Measurements from ENCODE around the gene NFATC4.
"Not testable (repeated sequence)": the region's sequence is repeated elsewhere in the genome, so short reads cannot be mapped to it uniquely, and the experiment has no call there.

The NFATC4 gene

GRCh38 chr14:24327914-24328313 is 40.1 kb upstream of the NFATC4 start:
- WGBS (ENCODE audit: extremely low coverage, insufficient coverage, insufficient read length) = no CpG with 5 or more reads among the region's 9 CpGs
- not testable (repeated sequence) for H2BK5ac ChIP-seq (ENCODE audit: low read depth, low read length, poor library complexity); H3K4ac ChIP-seq (ENCODE audit: low read depth, low read length); H2AK5ac ChIP-seq (ENCODE audit: low read length); H3K4me1 ChIP-seq (ENCODE audit: control insufficient read depth in 1 of 2, insufficient read depth in 2 of 2, low read length in 2 of 2); H4K12ac ChIP-seq (ENCODE audit: low read depth, low read length); H2BK12ac ChIP-seq (ENCODE audit: low read length); H4K91ac ChIP-seq (ENCODE audit: low read depth, low read length); H3K9me3 ChIP-seq (ENCODE audit: insufficient read depth, low read depth, low read length); H3K23ac ChIP-seq (ENCODE audit: low read length); H3K14ac ChIP-seq (ENCODE audit: low read length); H3K79me2 ChIP-seq (ENCODE audit: control insufficient read depth, insufficient read depth, low read length, poor library complexity); H2BK120ac ChIP-seq (ENCODE audit: insufficient read depth, low read length, poor library complexity); H3K9ac ChIP-seq (ENCODE audit: low read length); H3K4me2 ChIP-seq (ENCODE audit: low read length); H4K8ac ChIP-seq (ENCODE audit: low read depth, low read length); H3K27me3 ChIP-seq (ENCODE audit: insufficient read depth, low read length); H3K36me3 ChIP-seq (ENCODE audit: control insufficient read depth in 1 of 2, insufficient read depth in 2 of 2, low read length in 2 of 2); H3K27ac ChIP-seq (ENCODE audit: low read depth, low read length); H3K18ac ChIP-seq (ENCODE audit: low read length); H3K4me3 ChIP-seq (ENCODE audit: low read depth, low read length); H3K79me1 ChIP-seq (ENCODE audit: low read length); H2AFZ ChIP-seq (ENCODE audit: insufficient read depth, low read length, poor library complexity)
- peak in 1 of 2 donors; percentile 33 for DNase-seq

DNA sequence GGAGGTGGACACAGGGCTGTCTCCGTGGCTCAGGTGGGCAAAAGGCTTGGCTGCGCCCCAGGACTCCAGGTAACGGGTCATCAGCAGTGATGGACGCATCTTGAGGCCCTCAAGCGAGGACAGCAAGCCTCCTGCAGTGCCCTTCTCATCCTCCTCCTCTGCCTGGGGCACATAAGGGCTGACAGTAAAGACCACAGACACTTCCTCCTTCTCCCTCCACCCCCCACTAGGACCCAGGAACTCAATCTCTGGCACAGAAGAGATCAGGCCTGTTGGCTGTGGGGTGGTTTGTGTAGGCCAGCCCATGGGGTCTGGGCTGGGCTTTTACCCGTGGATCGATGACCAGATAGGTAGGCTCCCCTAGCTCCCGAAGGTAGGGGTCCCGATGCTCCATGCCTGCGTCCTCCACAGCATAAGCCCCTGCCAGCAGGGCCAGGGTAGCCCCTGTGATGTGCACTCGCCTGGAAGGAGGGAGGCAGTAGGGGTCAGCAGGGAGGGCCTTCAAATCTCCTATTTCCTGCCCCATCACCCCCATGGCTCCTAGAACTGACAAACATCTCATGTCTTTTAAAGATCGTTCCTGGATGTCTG is 38.8 kb upstream of the NFATC4 start:
- no peak overlapping the region for H3K4me3 ChIP-seq (ENCODE audit: low read depth, low read length)
- H3K23ac ChIP-seq (ENCODE audit: low read length) = no peak overlapping the region
- WGBS (ENCODE audit: extremely low coverage, insufficient coverage, insufficient read length) = no CpG with 5 or more reads among the region's 12 CpGs
- no peak overlapping the region for H4K91ac ChIP-seq (ENCODE audit: low read depth, low read length)
- H3K79me2 ChIP-seq (ENCODE audit: control insufficient read depth, insufficient read depth, low read length, poor library complexity) = no peaks in the 10 kb centered on the region
- H3K4ac ChIP-seq (ENCODE audit: low read depth, low read length) = no peak overlapping the region
- H2AFZ ChIP-seq (ENCODE audit: insufficient read depth, low read length, poor library complexity) = no peak overlapping the region
- no peak for DNase-seq
- peaks cover 1% of the 10 kb centered on the region for H3K27me3 ChIP-seq (ENCODE audit: insufficient read depth, low read length)
- H3K14ac ChIP-seq (ENCODE audit: low read length) = no peak overlapping the region
- H2BK5ac ChIP-seq (ENCODE audit: low read depth, low read length, poor library complexity) = no peak overlapping the region
- H4K12ac ChIP-seq (ENCODE audit: low read depth, low read length) = no peak overlapping the region
- no peak overlapping the region for H2BK12ac ChIP-seq (ENCODE audit: low read length)
- peaks cover 2% of the 10 kb centered on the region for H3K9me3 ChIP-seq (ENCODE audit: insufficient read depth, low read depth, low read length)
- no peaks in the 10 kb centered on the region for H3K36me3 ChIP-seq (ENCODE audit: control insufficient read depth in 1 of 2, insufficient read depth in 2 of 2, low read length in 2 of 2)
- no peak overlapping the region for H3K4me2 ChIP-seq (ENCODE audit: low read length)
- H4K8ac ChIP-seq (ENCODE audit: low read depth, low read length) = no peak overlapping the region
- H2BK120ac ChIP-seq (ENCODE audit: insufficient read depth, low read length, poor library complexity) = no peak overlapping the region
- no peak overlapping the region for H3K18ac ChIP-seq (ENCODE audit: low read length)
- no peak overlapping the region for H2AK5ac ChIP-seq (ENCODE audit: low read length)
- H3K79me1 ChIP-seq (ENCODE audit: low read length) = no peaks in the 10 kb centered on the region
- no peak overlapping the region for H3K27ac ChIP-seq (ENCODE audit: low read depth, low read length)
- H3K4me1 ChIP-seq (ENCODE audit: control insufficient read depth in 1 of 2, insufficient read depth in 2 of 2, low read length in 2 of 2) = peaks cover 8 to 12% of the 10 kb centered on the region in 2 experiments
- H3K9ac ChIP-seq (ENCODE audit: low read length) = no peak overlapping the region

GRCh38 chr14:24329736-24330135 is 38.2 kb upstream of the NFATC4 start:
- H4K8ac ChIP-seq (ENCODE audit: low read depth, low read length) = no peak overlapping the region
- no peak overlapping the region for H4K91ac ChIP-seq (ENCODE audit: low read depth, low read length)
- DNase-seq = peak in 1 of 2 donors; percentile 29
- no peak overlapping the region for H4K12ac ChIP-seq (ENCODE audit: low read depth, low read length)
- H3K27me3 ChIP-seq (ENCODE audit: insufficient read depth, low read length) = peaks cover 7% of the 10 kb centered on the region
- no peak overlapping the region for H3K4ac ChIP-seq (ENCODE audit: low read depth, low read length)
- H2BK12ac ChIP-seq (ENCODE audit: low read length) = no peak overlapping the region
- H3K4me1 ChIP-seq (ENCODE audit: control insufficient read depth in 1 of 2, insufficient read depth in 2 of 2, low read length in 2 of 2) = peaks cover 10 to 14% of the 10 kb centered on the region in 2 experiments
- H3K9ac ChIP-seq (ENCODE audit: low read length) = no peak overlapping the region
- H3K4me3 ChIP-seq (ENCODE audit: low read depth, low read length) = no peak overlapping the region
- H3K27ac ChIP-seq (ENCODE audit: low read depth, low read length) = no peak overlapping the region
- H2BK5ac ChIP-seq (ENCODE audit: low read depth, low read length, poor library complexity) = no peak overlapping the region
- no peak overlapping the region for H3K14ac ChIP-seq (ENCODE audit: low read length)
- peaks cover 2% of the 10 kb centered on the region for H3K79me2 ChIP-seq (ENCODE audit: control insufficient read depth, insufficient read depth, low read length, poor library complexity)
- H3K23ac ChIP-seq (ENCODE audit: low read length) = no peak overlapping the region
- no CpG with 5 or more reads among the region's 9 CpGs for WGBS (ENCODE audit: extremely low coverage, insufficient coverage, insufficient read length)
- no peaks in the 10 kb centered on the region for H3K36me3 ChIP-seq (ENCODE audit: control insufficient read depth in 1 of 2, insufficient read depth in 2 of 2, low read length in 2 of 2)
- no peak overlapping the region for H2BK120ac ChIP-seq (ENCODE audit: insufficient read depth, low read length, poor library complexity)
- H2AFZ ChIP-seq (ENCODE audit: insufficient read depth, low read length, poor library complexity) = no peak overlapping the region
- H2AK5ac ChIP-seq (ENCODE audit: low read length) = no peak overlapping the region
- no peak overlapping the region for H3K4me2 ChIP-seq (ENCODE audit: low read length)
- no peak overlapping the region for H3K18ac ChIP-seq (ENCODE audit: low read length)
- peaks cover 3% of the 10 kb centered on the region for H3K79me1 ChIP-seq (ENCODE audit: low read length)
- H3K9me3 ChIP-seq (ENCODE audit: insufficient read depth, low read depth, low read length) = peaks cover 2% of the 10 kb centered on the region

DNA sequence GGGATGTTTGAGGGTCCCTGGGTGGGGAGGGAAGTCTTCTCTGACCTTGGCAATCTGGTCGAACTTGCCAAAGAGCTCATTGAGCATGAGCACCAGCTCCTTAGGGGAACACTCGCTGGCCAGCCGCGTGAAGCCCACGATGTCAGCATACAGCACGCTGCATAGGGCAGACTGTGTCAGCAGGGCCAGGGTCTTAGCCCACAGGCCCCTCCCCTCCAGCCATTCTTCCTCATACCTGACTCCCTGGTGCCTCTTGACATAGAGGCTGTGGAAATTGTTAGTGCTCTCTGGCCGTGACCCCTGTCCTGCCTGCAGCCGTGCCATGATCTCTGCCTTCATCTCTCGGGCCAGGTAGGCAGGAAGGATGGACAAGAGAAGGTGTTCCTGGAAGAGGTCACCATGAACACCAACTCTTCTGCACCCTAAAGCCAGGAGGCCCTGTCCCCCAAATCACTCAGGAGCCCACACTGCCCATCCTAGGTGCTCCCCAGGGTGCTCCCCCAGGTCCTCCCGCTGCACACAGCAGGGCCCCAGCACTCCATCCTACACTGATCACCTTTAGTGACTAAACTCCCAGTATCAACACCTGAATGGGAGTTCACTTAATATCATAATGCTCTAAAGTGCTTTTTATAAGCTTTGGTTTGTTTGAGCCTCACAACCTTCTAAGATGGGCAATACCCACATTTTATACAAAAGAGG is 36.9 kb upstream of the NFATC4 start:
- H3K14ac ChIP-seq (ENCODE audit: low read length) = no peak overlapping the region
- no peak overlapping the region for H3K4me3 ChIP-seq (ENCODE audit: low read depth, low read length)
- no peak overlapping the region for H2AK5ac ChIP-seq (ENCODE audit: low read length)
- peaks cover 23 to 26% of the 10 kb centered on the region in 2 experiments for H3K4me1 ChIP-seq (ENCODE audit: control insufficient read depth in 1 of 2, insufficient read depth in 2 of 2, low read length in 2 of 2)
- H3K18ac ChIP-seq (ENCODE audit: low read length) = no peak overlapping the region
- no peaks in the 10 kb centered on the region for H3K36me3 ChIP-seq (ENCODE audit: control insufficient read depth in 1 of 2, insufficient read depth in 2 of 2, low read length in 2 of 2)
- peaks cover 4% of the 10 kb centered on the region for H3K79me1 ChIP-seq (ENCODE audit: low read length)
- H2AFZ ChIP-seq (ENCODE audit: insufficient read depth, low read length, poor library complexity) = no peak overlapping the region
- H3K9me3 ChIP-seq (ENCODE audit: insufficient read depth, low read depth, low read length) = peaks cover 2% of the 10 kb centered on the region
- no peak overlapping the region for H3K27ac ChIP-seq (ENCODE audit: low read depth, low read length)
- no peak overlapping the region for H3K4me2 ChIP-seq (ENCODE audit: low read length)
- no peak overlapping the region for H3K4ac ChIP-seq (ENCODE audit: low read depth, low read length)
- no CpG with 5 or more reads among the region's 10 CpGs for WGBS (ENCODE audit: extremely low coverage, insufficient coverage, insufficient read length)
- no peak for DNase-seq
- H3K79me2 ChIP-seq (ENCODE audit: control insufficient read depth, insufficient read depth, low read length, poor library complexity) = peaks cover 3% of the 10 kb centered on the region
- no peak overlapping the region for H3K23ac ChIP-seq (ENCODE audit: low read length)
- no peak overlapping the region for H2BK120ac ChIP-seq (ENCODE audit: insufficient read depth, low read length, poor library complexity)
- no peak overlapping the region for H4K8ac ChIP-seq (ENCODE audit: low read depth, low read length)
- no peak overlapping the region for H2BK12ac ChIP-seq (ENCODE audit: low read length)
- peaks cover 10% of the 10 kb centered on the region for H3K27me3 ChIP-seq (ENCODE audit: insufficient read depth, low read length)
- H2BK5ac ChIP-seq (ENCODE audit: low read depth, low read length, poor library complexity) = no peak overlapping the region
- no peak overlapping the region for H4K12ac ChIP-seq (ENCODE audit: low read depth, low read length)
- H4K91ac ChIP-seq (ENCODE audit: low read depth, low read length) = no peak overlapping the region
- H3K9ac ChIP-seq (ENCODE audit: low read length) = no peak overlapping the region
